HepG2 (cell line): ENCODE data around the gene ZDHHC14. TPM values are rescaled to one million over a fixed set of nuclear protein-coding genes. Genes with fewer than 3 reads are reported as not detected.

Experiments
- AHR ChIP-seq: IDR thresholded peaks from 2 replicates; pipeline ENCODE4 v1.6.1; 2018; ENCODE audit warnings: missing genetic modification reagents, missing compliant biosample characterization
- BCL6 ChIP-seq: IDR thresholded peaks from 2 replicates; pipeline ENCODE4 v1.6.1; 2016; ENCODE audit warnings: missing genetic modification reagents, missing compliant biosample characterization
- CEBPG ChIP-seq: IDR thresholded peaks from 2 replicates; pipeline ENCODE4 v1.6.1; 2016
- FOXP4 ChIP-seq: sonication (generic); formaldehyde crosslinking; IDR thresholded peaks from 2 replicates; pipeline ENCODE4 v1.4.0; 2020; ENCODE audit warnings: missing genetic modification reagents
- GZF1 ChIP-seq: sonication (generic); formaldehyde crosslinking; IDR thresholded peaks from 2 replicates; pipeline ENCODE4 v1.5.1; 2020; ENCODE audit warnings: mild to moderate bottlenecking, missing genetic modification reagents
- PAX8 ChIP-seq: sonication (generic); formaldehyde crosslinking; IDR thresholded peaks from 2 replicates; pipeline ENCODE4 v1.8.0; 2022; ENCODE audit warnings: mild to moderate bottlenecking, missing genetic modification reagents, borderline replicate concordance
- RARA ChIP-seq: IDR thresholded peaks from 2 replicates; pipeline ENCODE4 v1.6.1; 2016; ENCODE audit warnings: missing genetic modification reagents, missing compliant biosample characterization
- REST ChIP-seq, 2 experiments: IDR thresholded peaks; 2 replicates each; pipeline ENCODE4 v1.6.1; 2011 to 2012; ENCODE audit warnings: low read length in 2 of 2, borderline replicate concordance in 1 of 2, low read depth in 1 of 2, mild to moderate bottlenecking in 1 of 2, moderate library complexity in 1 of 2
- SALL1 ChIP-seq: sonication (generic); formaldehyde crosslinking; IDR thresholded peaks from 2 replicates; pipeline ENCODE4 v1.8.0; 2022; ENCODE audit warnings: mild to moderate bottlenecking, missing genetic modification reagents
- TOE1 ChIP-seq: sonication (generic); formaldehyde crosslinking; IDR thresholded peaks from 2 replicates; pipeline ENCODE4 v1.4.0; 2020; ENCODE audit warnings: mild to moderate bottlenecking, missing genetic modification reagents
- TSC22D2 ChIP-seq: sonication (generic); formaldehyde crosslinking; IDR thresholded peaks from 2 replicates; pipeline ENCODE4 v1.5.1; 2020; ENCODE audit warnings: missing genetic modification reagents, mild to moderate bottlenecking, borderline replicate concordance
- ZBTB25 ChIP-seq: IDR thresholded peaks from 2 replicates; pipeline ENCODE4 v1.6.1; 2018; ENCODE audit warnings: missing genetic modification reagents
- ZNF567 ChIP-seq: sonication (generic); formaldehyde crosslinking; IDR thresholded peaks from 2 replicates; pipeline ENCODE4 v1.8.1; 2023; ENCODE audit warnings: mild to moderate bottlenecking, missing genetic modification reagents, borderline replicate concordance
- ZNF607 ChIP-seq: sonication (generic); formaldehyde crosslinking; IDR thresholded peaks from 2 replicates; pipeline ENCODE4 v1.5.1; 2020; ENCODE audit warnings: missing genetic modification reagents, mild to moderate bottlenecking, borderline replicate concordance
- ZSCAN12 ChIP-seq: sonication (generic); formaldehyde crosslinking; IDR thresholded peaks from 2 replicates; pipeline ENCODE4 v1.9.0; 2021; ENCODE audit warnings: mild to moderate bottlenecking, missing genetic modification reagents
- ZXDC ChIP-seq: sonication (generic); formaldehyde crosslinking; IDR thresholded peaks from 2 replicates; pipeline ENCODE4 v1.5.0; 2020; ENCODE audit warnings: mild to moderate bottlenecking, missing genetic modification reagents
- polyA plus RNA-seq, 8 experiments: library from polyadenylated mRNA; depleted of rRNA in 3 of 8; stranded (reverse) in 7 of 8; unstranded in 1 of 8; fragments of >200 nt; fragmentation: Illumina TruSeq in 4 of 8; extraction: Trizol in 4 of 8; gene quantifications; 2 replicates each; pipeline versions ENCODE4 v1.2.1 to v1.2.3, GENCODE V29; 2011 to 2016; ENCODE audit warnings: low read depth in 4 of 8, missing spikeins in 1 of 8, mixed read lengths in 1 of 8; ENCODE audit not compliant: insufficient read depth in 1 of 8
- total RNA-seq, 5 experiments: library from RNA; depleted of rRNA; stranded (reverse); fragments of >200 nt; fragmentation: Illumina TruSeq; extraction: Trizol; gene quantifications; 2 replicates each; pipeline ENCODE4 v1.2.3, GENCODE V29; 2016; ENCODE audit warnings: low read depth in 1 of 5

The ZDHHC14 gene
- total and polyA plus RNA-seq, 2 of the 13 experiments (the other 11 are each of a cell fraction or from before 2014, with no cell fraction given), result 3.7 to 9.5 TPM

- no peak for TF ChIP-seq REST (IDR thresholded peaks at IDR 0.05; ENCODE audit: borderline replicate concordance in 1 of 2, low read depth in 1 of 2, low read length in 2 of 2)
- peak; percentile 46; the same call in 1 of the 2 replicates for TF ChIP-seq SALL1 (CRISPR knock-in tag)
- peak; percentile 86 for TF ChIP-seq BCL6 (CRISPR knock-in tag)
- no peak for TF ChIP-seq ZSCAN12 (CRISPR knock-in tag)
- TF ChIP-seq ZBTB25 (CRISPR knock-in tag), result no peak
- peak; percentile 78 for TF ChIP-seq RARA
- TF ChIP-seq ZNF567 (CRISPR knock-in tag), result no peak
- peak; percentile 71 for TF ChIP-seq CEBPG
- TF ChIP-seq GZF1 (CRISPR knock-in tag), result peak; percentile 69; the same call in 1 of the 2 replicates
- no peak for TF ChIP-seq ZXDC (CRISPR knock-in tag)
- TF ChIP-seq TOE1 (CRISPR knock-in tag), result no peak
- TF ChIP-seq PAX8 (CRISPR knock-in tag), result no peak
- no peak for TF ChIP-seq ZNF607
- no peak for TF ChIP-seq AHR (CRISPR knock-in tag)
- TF ChIP-seq TSC22D2 (CRISPR knock-in tag), result no peak
- TF ChIP-seq FOXP4 (CRISPR knock-in tag), result no peak; the same call in 1 of the 2 replicates
Measured at GRCh38 chr6:157535340-157536222, 154.6 kb downstream of the ZDHHC14 start (continued).
